ENCODE measurements around the gene KCNAB1. TPM values are rescaled to one million over a fixed set of nuclear protein-coding genes. Genes with fewer than 3 reads are reported as not detected.

Gene KCNAB1
- polyA plus RNA-seq, 4 donors: 2.7 to 3.5 (median 3.3) TPM

- DNase-seq (ENCODE audit: low read depth in 4 of 4, low spot score in 2 of 4): no peak
Observed at GRCh38 chr3:156353563-156353962, 233.2 kb downstream of the KCNAB1 start.

GRCh38 chr3:156356537-156357363 lies 236.4 kb downstream of the KCNAB1 start:
- no peak for DNase-seq (ENCODE audit: low read depth in 4 of 4, low spot score in 2 of 4)

- DNase-seq (ENCODE audit: low read depth in 4 of 4, low spot score in 2 of 4): no peak
Observed at GRCh38 chr3:156358232-156358631, 237.9 kb downstream of the KCNAB1 start.

- DNase-seq (ENCODE audit: low read depth in 4 of 4, low spot score in 2 of 4): no peak
Observed at GRCh38 chr3:156359368-156359767, 239.0 kb downstream of the KCNAB1 start.

GRCh38 chr3:156360083-156360482 lies 239.7 kb downstream of the KCNAB1 start:
- no peak for DNase-seq (ENCODE audit: low read depth in 4 of 4, low spot score in 2 of 4)

- DNase-seq (ENCODE audit: low read depth in 4 of 4, low spot score in 2 of 4): no peak
Observed at GRCh38 chr3:156360963-156361362, 240.6 kb downstream of the KCNAB1 start.

- no peak for DNase-seq (ENCODE audit: low read depth in 4 of 4, low spot score in 2 of 4)
Observed at GRCh38 chr3:156366559-156366958, 246.2 kb downstream of the KCNAB1 start.

- no peak for DNase-seq (ENCODE audit: low read depth in 4 of 4, low spot score in 2 of 4)
Observed at GRCh38 chr3:156368189-156368588, 247.8 kb downstream of the KCNAB1 start.

GRCh38 chr3:156371701-156372100 lies 251.3 kb downstream of the KCNAB1 start:
- no peak for DNase-seq (ENCODE audit: low read depth in 4 of 4, low spot score in 2 of 4)

- no peak for DNase-seq (ENCODE audit: low read depth in 4 of 4, low spot score in 2 of 4)
Observed at GRCh38 chr3:156373095-156373494, 252.7 kb downstream of the KCNAB1 start.

GRCh38 chr3:156373654-156374053 lies 253.3 kb downstream of the KCNAB1 start:
- DNase-seq (ENCODE audit: low read depth in 4 of 4, low spot score in 2 of 4): no peak

- no peak for DNase-seq (ENCODE audit: low read depth in 4 of 4, low spot score in 2 of 4)
Observed at GRCh38 chr3:156376199-156376598, 255.8 kb downstream of the KCNAB1 start.

- no peak for DNase-seq (ENCODE audit: low read depth in 4 of 4, low spot score in 2 of 4)
Observed at GRCh38 chr3:156377266-156377665, 256.9 kb downstream of the KCNAB1 start.

- no peak for DNase-seq (ENCODE audit: low read depth in 4 of 4, low spot score in 2 of 4)
Observed at GRCh38 chr3:156377718-156378117, 257.3 kb downstream of the KCNAB1 start.

GRCh38 chr3:156378871-156379270 lies 258.5 kb downstream of the KCNAB1 start:
- no peak for DNase-seq (ENCODE audit: low read depth in 4 of 4, low spot score in 2 of 4)

- no peak for DNase-seq (ENCODE audit: low read depth in 4 of 4, low spot score in 2 of 4)
Observed at GRCh38 chr3:156379327-156379726, 258.9 kb downstream of the KCNAB1 start.

GRCh38 chr3:156381253-156381652 lies 260.9 kb downstream of the KCNAB1 start:
- DNase-seq (ENCODE audit: low read depth in 4 of 4, low spot score in 2 of 4): no peak

- DNase-seq (ENCODE audit: low read depth in 4 of 4, low spot score in 2 of 4): no peak
Observed at GRCh38 chr3:156382458-156383346, 262.3 kb downstream of the KCNAB1 start.

GRCh38 chr3:156383441-156384025 lies 263.2 kb downstream of the KCNAB1 start:
- no peak for DNase-seq (ENCODE audit: low read depth in 4 of 4, low spot score in 2 of 4)

GRCh38 chr3:156388497-156389448 lies 268.4 kb downstream of the KCNAB1 start:
- DNase-seq (ENCODE audit: low read depth in 4 of 4, low spot score in 2 of 4): no peak

All from left renal cortex interstitium (tissue), 4 donors.